CMK (cell line): Measurements from ENCODE around the gene FOXP2.
A peak's percentile ranks its signal among the peaks of the same experiment; 100 is the strongest.

Source experiments
- DNase-seq: peaks from one replicate; pipeline ENCODE4 v3.0.0-alpha.2; 2010; ENCODE audit warnings: low read depth

The FOXP2 gene

DNA sequence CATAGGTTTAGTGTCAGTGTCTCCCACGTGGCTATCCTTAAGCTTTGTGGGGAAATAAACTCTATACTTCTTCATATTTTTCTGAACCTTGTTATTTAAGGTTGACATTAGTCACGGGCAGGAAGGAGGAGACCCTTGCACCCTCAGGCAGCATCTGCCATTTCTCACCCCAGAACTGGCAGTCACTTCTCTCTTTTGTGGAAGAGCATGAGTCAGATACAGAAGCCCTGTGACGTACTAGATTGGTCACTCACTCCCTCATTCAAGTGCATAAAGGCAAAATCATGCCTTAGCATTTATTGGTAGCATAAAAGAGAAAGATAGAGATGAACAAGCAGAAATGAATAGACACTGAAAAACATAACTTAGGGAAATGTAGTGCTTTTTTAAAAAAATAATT lies 301.3 kb downstream of the FOXP2 start:
- no peak for DNase-seq

- no peak for DNase-seq
Measured at GRCh38 chr7:114718861-114719260, 304.2 kb downstream of the FOXP2 start.

- DNase-seq: no peak
Measured at GRCh38 chr7:114720725-114721124, 306.1 kb downstream of the FOXP2 start.

GRCh38 chr7:114722562-114722961 lies 307.9 kb downstream of the FOXP2 start:
- DNase-seq: no peak

DNA sequence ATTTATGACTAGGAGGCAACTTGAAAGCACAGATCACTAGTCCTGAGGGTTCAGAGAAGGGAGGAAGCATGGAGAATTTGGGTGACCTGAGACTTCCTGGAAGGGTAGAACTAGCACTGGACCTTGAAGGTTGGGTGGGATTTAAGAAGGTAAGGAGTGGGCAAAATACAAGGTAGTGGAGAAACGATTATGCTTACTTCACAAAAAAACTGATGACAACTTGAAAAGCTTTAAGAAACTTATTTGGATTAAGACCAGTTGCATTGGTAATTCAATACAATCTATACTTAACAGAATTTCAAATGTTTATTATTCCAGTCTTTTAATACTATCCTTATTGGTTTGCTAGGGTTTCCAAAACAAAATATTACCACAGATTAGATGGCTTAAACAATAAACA lies 308.7 kb downstream of the FOXP2 start:
- DNase-seq: no peak

- peak; percentile 66 for DNase-seq
Measured at GRCh38 chr7:114740095-114740494, 325.5 kb downstream of the FOXP2 start.

GRCh38 chr7:114740941-114741340 lies 326.3 kb downstream of the FOXP2 start:
- no peak for DNase-seq

DNA sequence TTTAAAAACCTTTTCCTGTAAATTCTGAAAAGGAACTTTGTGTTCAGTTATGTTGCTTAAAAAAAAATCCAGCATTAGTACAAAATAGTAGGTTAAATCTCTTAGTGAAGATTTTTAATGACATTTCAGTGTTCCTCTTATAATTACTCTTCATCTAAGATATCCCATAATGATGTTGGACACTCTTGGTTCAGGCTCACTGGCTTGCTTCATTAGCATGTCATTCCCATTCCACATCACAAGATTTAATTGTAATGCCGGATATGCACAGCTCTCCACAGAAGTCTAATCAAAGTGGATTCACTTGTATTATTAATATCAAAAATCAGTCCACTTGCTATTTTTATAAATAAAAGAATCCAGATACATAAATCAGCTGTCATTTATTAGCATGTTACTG lies 327.3 kb downstream of the FOXP2 start:
- DNase-seq: no peak
